ENCODE results near the gene S100B. TPM values are rescaled to one million over a fixed set of nuclear protein-coding genes. Genes with fewer than 3 reads are reported as not detected.

Gene S100B
- total RNA-seq, 3 donors from 2014 or later, result 25.6 to 242 (median 61.3) TPM

- DNase-seq (ENCODE audit: low spot score in 2 of 2), result no peak
- H3K4me1 ChIP-seq, result no peaks in the 10 kb centered on the region
- no peak overlapping the region for H3K4me3 ChIP-seq
- no peaks in the 10 kb centered on the region for H3K36me3 ChIP-seq
- peaks cover 0 to 5% of the 10 kb centered on the region in 2 donors for H3K9me3 ChIP-seq
- no peak overlapping the region for H3K27ac ChIP-seq
- intact Hi-C loops (cut with DNase I; ENCODE audit: low total_unique reads), result no loop called here
- TF ChIP-seq CTCF (IDR thresholded peaks at IDR 0.05) (no peak), POLR2A (IDR thresholded peaks at IDR 0.05) (no peak), POLR2AphosphoS5 (IDR thresholded peaks at IDR 0.05) (no peak)
- no peaks in the 10 kb centered on the region for H3K27me3 ChIP-seq
These were observed 3.8 kb upstream of the S100B start for GRCh38 chr21:46608672-46609111.

DNA sequence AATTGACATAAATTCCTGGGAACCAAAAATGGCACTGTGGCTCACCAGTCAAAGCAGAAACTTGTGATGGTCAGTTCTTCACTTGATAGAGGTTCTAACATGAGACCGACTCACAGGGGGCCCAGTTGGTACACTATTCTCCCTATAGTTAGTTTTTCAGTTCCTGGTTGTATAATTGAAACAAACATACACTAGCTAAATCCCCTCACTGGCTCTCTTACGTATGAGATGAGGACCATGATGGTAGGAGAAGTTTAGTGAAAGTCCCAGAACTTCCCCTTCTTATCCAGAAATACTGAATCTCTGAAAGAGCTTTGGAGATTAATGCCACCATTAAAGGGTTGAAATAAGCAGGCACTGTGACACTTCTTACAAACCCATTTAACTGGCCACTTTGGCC is 2.8 kb upstream of the S100B start:
- TF ChIP-seq POLR2A (IDR thresholded peaks at IDR 0.05) (no peak), POLR2AphosphoS5 (IDR thresholded peaks at IDR 0.05) (no peak), CTCF (IDR thresholded peaks at IDR 0.05) (no peak)
- H3K4me3 ChIP-seq, result no peak overlapping the region
- H3K9me3 ChIP-seq, result peaks cover 0 to 5% of the 10 kb centered on the region in 2 donors
- no peaks in the 10 kb centered on the region for H3K4me1 ChIP-seq
- H3K36me3 ChIP-seq, result no peaks in the 10 kb centered on the region
- no peaks in the 10 kb centered on the region for H3K27me3 ChIP-seq
- intact Hi-C loops (cut with DNase I; ENCODE audit: low total_unique reads), result no loop called here
- no peak overlapping the region for H3K27ac ChIP-seq
- no peak for DNase-seq (ENCODE audit: low spot score in 2 of 2)

GRCh38 chr21:46606427-46606813 is 1.5 kb upstream of the S100B start:
- intact Hi-C loops (cut with DNase I; ENCODE audit: low total_unique reads), result no loop called here
- Histone ChIP-seq H3K4me3 (no peak overlapping the region), H3K9me3 (peaks cover 0 to 5% of the 10 kb centered on the region in 2 donors), H3K27me3 (no peaks in the 10 kb centered on the region), H3K27ac (peak overlapping the region in 1 of 2 donors; percentile 19), H3K4me1 (no peaks in the 10 kb centered on the region), H3K36me3 (no peaks in the 10 kb centered on the region)
- TF ChIP-seq POLR2AphosphoS5 (IDR thresholded peaks at IDR 0.05) (no peak), CTCF (IDR thresholded peaks at IDR 0.05) (no peak), POLR2A (IDR thresholded peaks at IDR 0.05) (no peak)
- DNase-seq (ENCODE audit: low spot score in 2 of 2), result no peak

DNA sequence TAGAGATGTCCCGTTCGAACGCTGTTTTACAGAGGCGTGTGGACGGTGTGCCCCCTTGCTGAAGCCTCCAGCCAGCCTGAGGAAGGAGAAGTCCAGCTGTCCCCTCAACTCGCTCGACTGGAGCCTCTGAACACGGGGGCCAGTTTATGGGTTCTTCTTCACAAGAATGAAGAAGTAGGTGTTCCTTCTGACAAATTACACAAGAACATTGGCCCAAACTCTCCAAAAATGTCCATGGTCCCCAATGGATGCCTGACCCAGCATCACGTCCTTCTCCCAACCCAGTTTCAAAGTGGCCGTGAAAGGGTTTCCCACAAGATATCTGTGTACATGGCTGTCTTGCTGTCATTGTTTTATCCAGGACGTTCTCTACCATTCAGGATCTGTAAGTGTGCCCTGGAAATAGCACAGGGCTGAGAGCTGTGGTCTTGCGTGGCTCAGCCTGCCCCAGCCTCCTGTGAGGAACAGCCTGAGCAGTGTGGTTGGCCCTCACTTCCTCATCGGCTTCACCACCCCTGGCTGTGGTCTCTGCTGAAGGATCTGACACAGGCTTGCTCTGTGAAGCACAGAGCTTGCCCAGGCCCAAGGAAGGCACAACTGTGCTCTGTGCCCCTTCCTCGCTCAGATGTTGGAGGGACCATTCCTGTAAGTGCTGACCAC is 1.0 kb upstream of the S100B start:
- intact Hi-C loops (cut with DNase I; ENCODE audit: low total_unique reads), result no loop called here
- Histone ChIP-seq H3K27ac (peak overlapping the region in 1 of 2 donors; percentile 19), H3K4me3 (no peak overlapping the region), H3K4me1 (no peaks in the 10 kb centered on the region), H3K27me3 (no peaks in the 10 kb centered on the region), H3K9me3 (peaks cover 0 to 5% of the 10 kb centered on the region in 2 donors), H3K36me3 (no peaks in the 10 kb centered on the region)
- no peak for TF ChIP-seq CTCF (IDR thresholded peaks at IDR 0.05)
- TF ChIP-seq POLR2AphosphoS5 (IDR thresholded peaks at IDR 0.05), result no peak
- TF ChIP-seq POLR2A (IDR thresholded peaks at IDR 0.05), result no peak
- DNase-seq (ENCODE audit: low spot score in 2 of 2), result no peak

GRCh38 chr21:46604329-46604974 is 430 bp downstream of the S100B start:
- Histone ChIP-seq H3K4me3 (peak overlapping the region in 2 of 3 donors; percentile 37 to 52), H3K36me3 (no peaks in the 10 kb centered on the region), H3K27ac (peak overlapping the region; percentile 48 to 57), H3K9me3 (no peaks in the 10 kb centered on the region), H3K27me3 (no peaks in the 10 kb centered on the region), H3K4me1 (no peaks in the 10 kb centered on the region)
- TF ChIP-seq CTCF (IDR thresholded peaks at IDR 0.05) (no peak), POLR2AphosphoS5 (IDR thresholded peaks at IDR 0.05) (no peak), POLR2A (IDR thresholded peaks at IDR 0.05) (no peak)
- DNase-seq (ENCODE audit: low spot score in 2 of 2), result no peak
- intact Hi-C loops (cut with DNase I; ENCODE audit: low total_unique reads), result no loop called here

All from breast epithelium (tissue), 4 donors.